T-helper 1 cell (primary cell): ENCODE measurements around the gene PALS2.

Source experiments
- DNase-seq, 5 donors: peaks; one replicate each; pipeline ENCODE4 v3.0.0-alpha.2; 2012 to 2020

Gene PALS2

GRCh38 chr7:24587853-24588252 lies 14.6 kb downstream of the PALS2 start:
- peak in 4 of 5 donors; percentile 20 to 47 (median 22) for DNase-seq

DNA sequence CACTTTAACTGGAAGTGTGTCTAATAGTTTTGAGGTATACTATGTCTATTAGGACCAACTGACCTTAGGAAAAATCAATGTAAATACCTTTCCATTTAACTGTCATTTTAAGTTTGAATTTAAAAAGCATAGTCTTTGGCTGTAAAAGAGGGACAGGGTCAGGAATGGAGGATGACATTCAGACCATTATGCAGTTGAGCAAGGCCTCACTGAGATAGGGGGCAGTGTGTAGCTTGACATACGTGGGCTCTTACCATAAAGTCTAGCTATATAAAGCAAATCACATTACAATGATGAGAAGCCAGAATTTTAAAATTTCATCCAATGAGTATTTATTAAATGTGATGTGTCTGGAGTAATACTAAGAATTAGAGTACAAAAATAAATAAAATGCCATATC lies 17.9 kb downstream of the PALS2 start:
- DNase-seq, result no peak

- peak in 1 of 5 donors; percentile 23 for DNase-seq
Observed at GRCh38 chr7:24595671-24596418, 22.6 kb downstream of the PALS2 start.

DNA sequence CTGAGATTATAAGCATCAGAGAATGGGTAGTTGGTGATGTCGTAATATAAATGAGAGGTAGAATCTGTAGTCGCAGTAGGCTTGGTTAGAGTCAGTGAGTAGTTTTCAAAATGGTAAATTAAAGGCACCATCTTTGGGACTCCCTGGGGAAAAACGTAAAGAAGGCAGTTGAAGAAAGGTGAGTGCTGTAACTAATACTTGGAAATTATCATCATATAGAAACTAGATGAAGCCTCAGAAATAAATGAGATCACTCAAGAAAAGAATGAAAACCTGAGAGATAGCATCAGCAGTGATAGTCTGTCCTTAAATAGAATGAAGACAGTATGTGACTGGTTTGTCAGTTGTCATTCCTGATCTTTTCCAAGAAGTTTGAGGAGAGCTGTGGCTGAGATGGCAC lies 23.8 kb downstream of the PALS2 start:
- DNase-seq, result peak in 1 of 5 donors; percentile 25

GRCh38 chr7:24601600-24601999 lies 28.3 kb downstream of the PALS2 start:
- no peak for DNase-seq

- DNase-seq, result no peak
Observed at GRCh38 chr7:24602860-24603456, 29.7 kb downstream of the PALS2 start.

DNA sequence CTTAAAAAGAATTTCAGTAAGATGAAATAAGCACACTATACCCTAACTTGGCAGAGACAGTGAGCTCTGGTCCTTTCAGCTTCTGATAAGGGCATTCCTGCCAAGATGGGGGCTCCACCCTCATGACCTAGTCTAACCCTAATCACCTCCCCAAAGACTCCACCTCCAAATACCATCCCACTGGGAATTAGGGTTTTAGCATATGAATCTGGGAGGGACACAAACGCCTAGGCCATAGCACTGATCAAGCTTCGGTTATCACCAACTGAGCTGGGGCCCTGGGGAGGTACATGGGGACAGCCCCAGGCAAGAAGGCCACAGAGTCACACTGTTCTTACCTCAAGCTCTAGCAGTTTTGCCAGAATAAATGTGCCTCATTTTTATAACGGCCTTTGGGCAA lies 31.4 kb downstream of the PALS2 start:
- DNase-seq, result no peak

GRCh38 chr7:24608504-24608903 lies 35.3 kb downstream of the PALS2 start:
- no peak for DNase-seq

- DNase-seq, result no peak
Observed at GRCh38 chr7:24609059-24609458, 35.8 kb downstream of the PALS2 start.

- DNase-seq, result no peak
Observed at GRCh38 chr7:24609570-24609969, 36.3 kb downstream of the PALS2 start.

DNA sequence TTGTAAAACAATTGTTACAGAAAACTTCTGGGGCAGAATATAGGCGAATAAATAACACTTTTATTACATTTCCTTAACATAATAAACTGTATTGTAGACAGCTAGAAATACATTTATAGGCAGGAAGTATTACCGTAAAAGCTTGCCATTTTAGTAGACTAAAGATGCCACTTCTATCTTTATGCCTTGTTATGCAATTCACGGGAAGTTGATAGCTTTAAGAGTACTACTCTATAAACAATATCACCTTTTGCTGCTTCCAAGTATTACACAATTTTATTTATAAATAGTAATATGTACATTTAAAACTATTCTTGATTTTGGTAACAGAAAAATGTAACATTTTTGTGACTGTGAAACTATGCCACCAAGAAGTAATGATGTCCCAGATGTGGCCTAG lies 37.9 kb downstream of the PALS2 start:
- DNase-seq, result no peak

GRCh38 chr7:24617957-24618616 lies 44.8 kb downstream of the PALS2 start:
- DNase-seq, result no peak

DNA sequence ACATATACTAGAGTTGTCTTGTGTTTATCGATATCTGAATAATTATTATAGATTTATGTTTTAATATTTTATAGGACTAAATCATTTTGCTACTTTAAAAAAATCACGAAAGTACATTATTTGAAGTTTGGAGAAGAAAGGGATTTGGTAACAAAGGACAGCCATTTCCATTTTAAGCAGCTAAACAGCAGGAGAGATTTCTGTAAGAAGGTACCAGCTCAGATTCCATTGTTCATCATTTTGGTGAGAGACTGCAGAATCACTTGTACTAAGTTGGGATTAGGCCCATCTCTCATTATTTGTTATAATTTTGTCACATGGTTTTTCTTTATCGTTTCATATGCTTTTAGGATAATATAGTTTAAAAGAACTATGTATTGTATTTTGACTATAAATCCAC lies 46.7 kb downstream of the PALS2 start:
- no peak for DNase-seq

DNA sequence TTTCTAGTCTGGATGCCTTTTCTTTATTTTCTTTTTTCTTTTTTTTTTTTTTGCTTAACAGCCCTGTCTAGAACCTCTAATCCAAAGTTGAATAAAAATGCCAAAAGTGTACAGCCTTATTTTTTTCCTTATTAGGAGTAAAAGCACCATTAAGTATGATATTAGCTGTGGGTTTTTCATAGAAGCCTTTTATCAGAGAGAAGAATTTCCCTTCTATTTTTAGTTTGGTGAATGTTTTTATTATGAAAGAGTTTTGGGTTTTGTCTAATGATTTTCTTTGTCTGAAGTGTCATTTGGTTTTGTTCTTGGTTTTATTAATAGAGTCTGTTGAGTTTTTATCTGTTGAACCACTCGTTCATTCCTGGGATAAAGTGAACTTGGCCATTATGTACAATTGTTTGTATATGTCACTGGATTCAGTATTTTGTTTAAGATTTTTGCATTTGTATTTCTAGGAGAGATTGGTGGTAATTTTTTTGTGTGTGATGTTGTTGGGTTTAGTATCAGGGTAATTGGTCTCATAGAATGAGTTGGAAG lies 49.5 kb downstream of the PALS2 start:
- no peak for DNase-seq
